DOHH2 (cell line): ENCODE data around the gene CACHD1.

Experiments used
- EZH2phosphoT487 ChIP-seq: fragments of 200-600 bp; sonication (generic); IDR thresholded peaks from 2 replicates; pipeline ENCODE4 v1.6.1; 2017; ENCODE audit warnings: borderline replicate concordance, mild to moderate bottlenecking, antibody characterized with exemption, low read length, moderate library complexity, mixed read lengths
- TF ChIP-seq, protein P1 (sequence below): fragments of 200-600 bp; sonication (generic); IDR thresholded peaks from one replicate; pipeline ENCODE4 v1.5.1; 2014; ENCODE audit warnings: antibody characterized with exemption, mild to moderate bottlenecking, low read depth, low read length; ENCODE audit not compliant: poor library complexity, severe bottlenecking

DNA sequence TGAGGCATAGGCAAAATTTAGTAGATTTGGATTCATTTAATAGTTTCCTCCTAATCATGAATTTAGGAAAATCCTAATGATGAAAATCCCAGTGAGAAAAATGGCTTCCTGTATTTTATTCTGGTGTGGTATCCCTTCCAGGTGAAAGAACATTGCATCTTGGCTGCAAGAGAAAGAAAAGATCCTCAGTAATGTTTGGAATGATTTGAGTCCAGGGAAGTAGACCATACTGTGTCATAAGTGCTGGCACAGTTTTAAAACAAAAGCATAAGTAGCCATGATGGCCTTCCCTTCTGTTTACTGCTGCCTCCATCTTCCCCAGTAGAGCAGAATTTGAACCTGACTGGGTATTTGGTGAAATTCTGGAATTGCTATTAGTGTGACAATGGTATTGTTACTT, 52.8 kb downstream of the CACHD1 start:
- TF ChIP-seq, protein P1, sequence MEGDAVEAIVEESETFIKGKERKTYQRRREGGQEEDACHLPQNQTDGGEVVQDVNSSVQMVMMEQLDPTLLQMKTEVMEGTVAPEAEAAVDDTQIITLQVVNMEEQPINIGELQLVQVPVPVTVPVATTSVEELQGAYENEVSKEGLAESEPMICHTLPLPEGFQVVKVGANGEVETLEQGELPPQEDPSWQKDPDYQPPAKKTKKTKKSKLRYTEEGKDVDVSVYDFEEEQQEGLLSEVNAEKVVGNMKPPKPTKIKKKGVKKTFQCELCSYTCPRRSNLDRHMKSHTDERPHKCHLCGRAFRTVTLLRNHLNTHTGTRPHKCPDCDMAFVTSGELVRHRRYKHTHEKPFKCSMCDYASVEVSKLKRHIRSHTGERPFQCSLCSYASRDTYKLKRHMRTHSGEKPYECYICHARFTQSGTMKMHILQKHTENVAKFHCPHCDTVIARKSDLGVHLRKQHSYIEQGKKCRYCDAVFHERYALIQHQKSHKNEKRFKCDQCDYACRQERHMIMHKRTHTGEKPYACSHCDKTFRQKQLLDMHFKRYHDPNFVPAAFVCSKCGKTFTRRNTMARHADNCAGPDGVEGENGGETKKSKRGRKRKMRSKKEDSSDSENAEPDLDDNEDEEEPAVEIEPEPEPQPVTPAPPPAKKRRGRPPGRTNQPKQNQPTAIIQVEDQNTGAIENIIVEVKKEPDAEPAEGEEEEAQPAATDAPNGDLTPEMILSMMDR: no peak
- TF ChIP-seq EZH2phosphoT487: no peak
